Measurements from ENCODE around the gene PTH1R. TPM values are rescaled to one million over a fixed set of nuclear protein-coding genes. Genes with fewer than 3 reads are reported as not detected.

The PTH1R gene
- total RNA-seq, 2 donors from 2014 or later = 5.8 to 17.9 TPM

DNA sequence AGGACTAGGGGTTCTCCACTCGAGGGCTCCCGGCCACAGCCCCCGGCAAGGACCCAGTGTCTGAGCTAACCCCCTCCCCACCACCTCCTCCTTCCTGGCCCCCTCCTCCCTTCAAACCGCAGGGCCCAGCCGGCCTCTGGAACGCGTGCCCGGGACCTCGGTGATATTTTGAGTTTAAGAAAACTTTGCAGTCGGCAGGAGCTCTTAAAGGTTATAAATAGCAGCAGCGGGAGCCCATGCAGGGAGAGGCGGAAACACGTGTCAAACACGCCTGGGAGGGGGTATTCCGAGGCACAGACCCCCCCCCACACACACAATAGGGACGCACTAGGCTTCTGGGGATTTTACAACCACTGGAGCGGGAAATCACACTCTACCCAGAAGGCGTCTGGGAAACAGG lies 3.1 kb upstream of the PTH1R start:
- intact Hi-C loops (cut with DNase I) = no loop called here
- DNase-seq (ENCODE audit: low spot score) = no peak

- DNase-seq (ENCODE audit: low spot score) = no peak
- intact Hi-C loops (cut with DNase I) = no loop called here
Observed at GRCh38 chr3:46875560-46875959, 2.0 kb upstream of the PTH1R start.

- intact Hi-C loops (cut with DNase I) = no loop called here
- DNase-seq (ENCODE audit: low spot score) = no peak
Observed at GRCh38 chr3:46876313-46877300, 914 bp upstream of the PTH1R start.

- no peak for DNase-seq (ENCODE audit: low spot score)
- intact Hi-C loops (cut with DNase I) = no loop called here
Observed at GRCh38 chr3:46878781-46879436, 1.4 kb downstream of the PTH1R start.

DNA sequence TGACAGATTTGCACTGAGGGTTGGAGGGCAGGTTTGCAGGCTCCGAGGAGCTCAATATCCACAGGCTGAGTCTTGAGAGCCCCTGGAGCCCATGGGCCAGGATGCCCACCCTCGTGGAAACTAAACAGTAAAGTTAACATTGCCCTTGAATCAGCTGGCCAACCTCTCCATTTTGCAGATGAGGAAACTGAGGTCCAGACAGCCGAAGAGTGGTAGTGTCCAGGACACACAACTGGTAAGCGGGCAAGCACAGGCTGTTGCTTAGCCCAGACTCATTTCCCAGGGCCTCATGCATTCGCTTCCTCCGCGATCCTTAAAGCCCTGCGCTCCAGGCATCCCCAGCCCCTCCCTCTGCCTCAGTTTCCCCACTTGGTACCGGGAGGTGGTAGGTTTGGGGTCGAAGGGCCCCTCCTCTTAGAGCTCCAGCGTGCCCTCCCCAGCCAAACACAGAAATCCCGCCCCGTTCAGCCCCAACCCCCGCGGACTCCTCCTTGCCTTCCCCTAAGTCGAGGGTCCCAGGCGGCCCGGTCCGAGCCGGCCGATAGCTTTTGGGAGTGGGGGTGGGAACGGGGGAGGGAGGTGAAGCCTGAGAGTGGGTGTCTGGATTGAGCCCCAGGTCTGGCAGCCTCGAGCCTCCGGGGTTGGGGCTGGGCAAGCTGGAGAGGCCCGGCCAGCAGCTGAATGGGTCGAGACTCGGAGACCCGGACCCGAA lies 3.5 kb downstream of the PTH1R start:
- intact Hi-C loops (cut with DNase I) = no loop called here
- no peak for DNase-seq (ENCODE audit: low spot score)

DNA sequence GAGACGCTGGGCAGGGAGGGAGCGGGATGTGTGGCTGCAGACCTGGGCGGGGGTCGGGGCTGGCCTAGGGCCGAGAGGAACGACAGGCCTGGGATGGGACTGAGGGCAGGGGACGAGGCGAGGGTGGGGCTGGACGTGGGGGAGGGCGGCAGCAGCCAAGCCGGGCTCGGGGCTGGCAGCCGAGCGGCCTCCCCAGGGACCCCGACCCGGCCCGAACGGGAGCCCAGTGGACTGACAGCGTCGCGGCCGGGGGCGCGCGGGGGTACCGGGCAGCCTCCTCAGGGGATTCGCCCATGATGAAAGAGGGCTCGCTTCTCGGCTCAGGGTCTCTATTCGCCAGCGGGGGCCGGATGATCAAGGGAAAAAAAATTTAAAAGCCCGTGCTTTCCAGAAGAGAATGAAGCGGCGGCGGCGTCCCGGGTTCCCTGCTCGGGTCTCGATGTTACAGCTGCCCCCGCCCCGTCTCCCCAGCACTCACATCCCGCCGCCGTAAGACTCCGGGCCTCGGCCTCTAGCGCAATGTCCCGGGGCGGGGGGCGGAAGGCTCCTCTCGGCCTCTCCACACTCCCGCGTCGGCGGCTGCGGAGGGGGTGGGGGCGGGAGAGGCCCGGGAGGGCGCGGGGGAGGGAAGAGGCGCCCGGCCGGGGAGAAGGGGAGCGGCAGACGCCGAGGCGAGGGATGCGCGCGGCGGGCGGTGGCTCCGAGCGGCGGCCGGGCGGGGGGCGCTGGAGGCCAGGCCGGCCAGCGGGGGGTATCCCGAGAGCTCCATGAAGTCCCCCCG lies 4.3 kb downstream of the PTH1R start:
- intact Hi-C loops (cut with DNase I) = no loop called here
- no peak for DNase-seq (ENCODE audit: low spot score)

GRCh38 chr3:46882377-46883053 lies 5.0 kb downstream of the PTH1R start:
- DNase-seq (ENCODE audit: low spot score) = no peak
- intact Hi-C loops (cut with DNase I) = no loop called here

- intact Hi-C loops (cut with DNase I) = no loop called here
- no peak for DNase-seq (ENCODE audit: low spot score)
Observed at GRCh38 chr3:46883054-46883829, 5.7 kb downstream of the PTH1R start.

GRCh38 chr3:46883830-46884185 lies 6.3 kb downstream of the PTH1R start:
- intact Hi-C loops (cut with DNase I) = no loop called here
- DNase-seq (ENCODE audit: low spot score) = no peak

DNA sequence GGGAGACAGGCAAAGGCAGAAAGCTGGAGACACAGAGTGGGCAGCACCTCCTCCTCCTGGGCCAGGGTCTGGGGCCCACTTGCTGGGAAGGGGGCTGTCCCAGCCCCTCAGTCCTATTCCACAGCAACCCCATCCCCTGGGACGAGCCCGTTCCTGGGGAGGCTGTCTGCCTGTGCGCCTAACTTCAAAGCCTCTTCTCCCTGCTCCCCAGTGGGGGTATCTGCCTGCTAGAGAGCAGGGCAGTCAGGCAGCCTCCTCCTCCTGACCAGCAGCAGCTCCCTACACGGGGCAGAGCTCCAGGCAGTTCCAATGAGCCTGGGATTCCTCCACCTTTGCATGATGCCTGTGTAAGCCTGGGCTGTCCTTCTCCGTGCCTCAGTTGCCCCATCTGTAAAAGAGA lies 6.9 kb downstream of the PTH1R start:
- no peak for DNase-seq (ENCODE audit: low spot score)
- intact Hi-C loops (cut with DNase I) = no loop called here

GRCh38 chr3:46884929-46885328 lies 7.4 kb downstream of the PTH1R start:
- DNase-seq (ENCODE audit: low spot score) = no peak
- intact Hi-C loops (cut with DNase I) = no loop called here

DNA sequence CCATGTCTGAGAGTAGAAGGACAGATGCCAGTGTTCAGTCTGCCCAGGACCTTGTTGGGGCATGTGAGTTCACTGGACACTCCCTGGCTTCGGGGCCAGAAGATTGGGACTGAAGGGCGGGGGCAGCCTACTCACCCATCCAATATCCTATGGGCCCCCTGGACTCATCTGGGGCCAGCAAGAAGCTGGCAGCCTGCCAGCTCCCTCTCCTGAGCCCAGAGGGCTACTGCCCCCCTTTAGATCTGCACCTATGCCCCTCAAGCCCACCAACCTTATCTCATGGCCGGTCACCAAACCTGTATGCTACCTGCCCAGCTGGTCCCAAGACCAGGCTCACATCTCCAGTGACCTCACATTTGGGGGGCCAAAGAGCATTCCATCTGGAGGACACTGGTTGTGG lies 8.1 kb downstream of the PTH1R start:
- DNase-seq (ENCODE audit: low spot score) = no peak
- intact Hi-C loops (cut with DNase I) = no loop called here

DNA sequence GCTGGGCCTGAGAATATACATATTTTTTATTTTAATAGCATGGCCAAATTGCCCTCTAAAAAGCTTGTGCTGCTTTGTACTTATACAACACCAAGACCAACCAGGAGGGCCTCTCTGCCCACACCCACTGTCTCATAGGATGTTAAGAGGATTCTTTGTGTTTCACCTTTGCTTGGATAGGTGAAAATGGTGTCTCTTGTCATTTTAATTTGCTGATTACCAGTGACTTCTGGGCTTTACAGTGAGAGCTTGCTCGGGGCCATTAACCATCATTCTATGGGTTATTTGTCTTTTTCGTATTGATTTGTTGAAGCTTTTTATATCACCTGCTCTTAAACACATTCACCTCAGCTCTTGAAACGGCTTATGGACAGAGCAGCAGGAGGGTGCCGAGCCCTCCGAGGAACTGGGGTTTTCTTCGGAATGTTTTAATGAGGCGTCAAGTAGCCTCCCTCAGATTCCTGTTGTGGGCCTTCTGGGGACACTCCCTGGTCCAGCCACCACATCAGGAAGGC lies 10.5 kb downstream of the PTH1R start:
- no peak for DNase-seq (ENCODE audit: low spot score)
- intact Hi-C loops (cut with DNase I) = no loop called here

DNA sequence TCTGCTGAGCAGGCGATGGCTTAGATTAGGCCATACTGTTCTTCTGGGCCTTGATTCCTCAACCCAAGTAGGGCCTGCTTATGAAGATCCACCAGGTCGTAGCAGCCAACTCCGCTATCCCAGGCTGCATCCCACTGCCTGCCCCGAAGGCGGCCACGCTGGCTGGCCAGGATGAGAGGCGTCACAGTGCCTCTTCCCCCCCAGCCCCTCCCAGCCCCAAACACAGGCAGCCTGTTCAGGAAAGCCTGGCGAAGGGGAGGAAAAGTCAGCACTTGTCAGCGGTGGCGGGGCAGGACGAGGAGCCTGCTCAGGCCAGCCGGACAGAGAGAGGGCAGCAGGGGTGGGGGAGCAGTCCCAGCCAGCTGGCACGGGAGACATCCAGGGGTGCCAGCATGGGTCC lies 11.2 kb downstream of the PTH1R start:
- DNase-seq (ENCODE audit: low spot score) = no peak
- intact Hi-C loops (cut with DNase I) = no loop called here

DNA sequence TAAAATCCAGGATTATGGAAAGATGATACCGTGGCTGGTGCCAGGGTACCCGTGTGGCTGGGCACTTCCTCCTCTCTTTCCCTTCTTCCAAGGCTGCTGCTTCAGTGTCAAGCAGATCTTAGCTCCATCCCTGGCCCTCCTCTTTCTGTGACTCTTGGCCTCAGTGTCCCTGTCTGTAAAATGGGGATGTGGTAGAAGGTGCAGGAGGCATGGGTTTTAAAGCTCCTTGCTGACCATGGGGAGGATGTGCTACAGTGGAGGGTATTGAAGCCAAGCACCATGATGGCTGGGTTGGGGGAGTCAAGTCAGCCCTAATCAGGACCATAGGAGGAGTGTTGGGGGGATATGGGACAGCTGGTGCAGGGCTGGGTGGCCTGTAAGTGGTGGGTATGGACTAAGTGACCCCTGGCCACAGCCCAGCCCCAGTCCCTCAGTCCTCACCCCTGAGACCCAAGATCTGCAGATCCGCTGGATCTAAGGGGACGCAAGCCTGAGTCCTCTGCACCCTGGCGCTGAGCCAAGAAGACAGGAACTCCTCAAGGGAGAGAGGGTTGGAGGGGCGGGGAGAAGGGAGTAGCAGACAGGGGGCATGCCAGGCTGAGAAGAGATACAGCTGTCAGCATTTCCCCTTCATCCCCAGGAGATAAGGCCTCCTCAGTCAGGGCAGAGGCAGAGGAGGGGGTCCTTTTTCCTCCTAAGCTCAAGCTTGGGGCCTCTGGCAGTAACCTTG lies 12.0 kb downstream of the PTH1R start:
- DNase-seq (ENCODE audit: low spot score) = no peak
- intact Hi-C loops (cut with DNase I) = no loop called here

- intact Hi-C loops (cut with DNase I) = no loop called here
- no peak for DNase-seq (ENCODE audit: low spot score)
Observed at GRCh38 chr3:46890132-46890531, 12.6 kb downstream of the PTH1R start.

DNA sequence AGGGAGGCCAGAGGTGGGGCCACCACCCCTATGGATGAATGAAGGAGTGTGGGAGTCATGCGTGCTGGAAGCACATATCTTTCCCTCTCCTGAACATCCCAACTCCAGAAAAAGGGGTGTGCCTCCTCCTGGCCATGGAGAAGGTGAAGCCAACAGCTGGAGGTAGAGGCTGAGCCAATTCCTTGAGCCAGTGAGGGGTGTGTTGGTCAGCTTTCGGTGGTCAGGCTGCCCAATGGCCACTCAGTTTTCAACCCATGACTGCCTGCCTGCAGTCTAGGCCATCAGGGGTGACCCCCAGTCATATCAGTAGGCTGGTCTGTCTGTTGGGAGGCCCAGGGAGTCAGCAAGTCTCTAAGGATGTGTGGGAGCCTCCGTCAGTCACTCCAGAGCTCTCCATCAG lies 13.6 kb downstream of the PTH1R start:
- DNase-seq (ENCODE audit: low spot score) = no peak
- intact Hi-C loops (cut with DNase I) = no loop called here

Data from posterior vena cava (tissue), 2 donors.